Heart right ventricle (tissue), 16 donors: Measurements from ENCODE around the gene DNPEP. TPM values are rescaled to one million over a fixed set of nuclear protein-coding genes. Genes with fewer than 3 reads are reported as not detected.

ENCODE experiments used
- ATAC-seq, 8 donors: fragments of 200-7000 bp; cut with Tn5 transposase; one replicate each; pipeline ENCODE4 v1.9.1; 2020; ENCODE audit warnings: mild to moderate bottlenecking in 8 of 8, moderate library complexity in 8 of 8, moderate number of reproducible peaks in 1 of 8
- DNase-seq, 2 donors: peaks; one replicate each; pipeline ENCODE4 v3.0.0-alpha.2; 2020
- H3K27ac ChIP-seq, 10 donors: fragments of 200-600 bp; sonication (generic) in 2 of 10; one replicate each; pipeline versions ENCODE4 v1.5.0 to v1.8.0; 2020 to 2022; ENCODE audit warnings: mild to moderate bottlenecking in 3 of 10
- H3K27me3 ChIP-seq, 7 donors: fragments of 200-600 bp; one replicate each; pipeline ENCODE4 v1.8.0; 2021 to 2022; ENCODE audit warnings: mild to moderate bottlenecking in 2 of 7
- H3K36me3 ChIP-seq, 9 donors: fragments of 200-600 bp; sonication (generic) in 1 of 9; one replicate each; pipeline versions ENCODE4 v1.5.0 to v1.8.0; 2020 to 2022; ENCODE audit warnings: mild to moderate bottlenecking in 2 of 9
- H3K4me1 ChIP-seq, 9 donors: fragments of 200-600 bp; sonication (generic) in 1 of 9; one replicate each; pipeline versions ENCODE4 v1.5.0 to v1.8.0; 2020 to 2022; ENCODE audit warnings: mild to moderate bottlenecking in 4 of 9
- H3K4me3 ChIP-seq, 10 donors: fragments of 200-600 bp; sonication (generic) in 2 of 10; one replicate each; pipeline versions ENCODE4 v1.5.0 to v1.8.0; 2020 to 2022; ENCODE audit warnings: mild to moderate bottlenecking in 7 of 10, moderate library complexity in 2 of 10
- H3K9me3 ChIP-seq, 11 donors: fragments of 200-600 bp in 10 of 11; sonication (generic) in 2 of 11; one replicate each; pipeline versions ENCODE4 v1.5.0 to v1.8.0; 2013 to 2022; ENCODE audit warnings: mild to moderate bottlenecking in 2 of 11, control low read depth in 1 of 11, moderate library complexity in 1 of 11
- WGBS, 2 donors: extraction: QIAGEN DNeasy Blood & Tissue Kit; methylation state at CpG; one replicate each; pipeline ENCODE4 v1.1.7; 2013; ENCODE audit warnings: inconsistent platforms in 1 of 2; 5-methylcytosine and 5-hydroxymethylcytosine counted together
- intact Hi-C, 10 donors: fragments of 100-400 bp; cut with DNase I; formaldehyde crosslinking; loops; one replicate each; pipeline versions ENCODE4 v1.11.1 to v1.14.2; 2022
- polyA plus RNA-seq, 2 donors: library from polyadenylated mRNA; stranded (reverse); fragments of 200-250 nt; gene quantifications; one replicate each; pipeline ENCODE4 v1.2.3, GENCODE V29; 2013
- total RNA-seq, 10 donors: library from RNA; stranded (reverse); fragmentation: NEBNext Ultra II Directional in 3 of 10; extraction: Animal tissue kit (Norgen Biotek cat#: 25700) in 3 of 10; gene quantifications; one replicate each; pipeline versions ENCODE4 v1.2.1 to v1.2.4, GENCODE V29; 2021 to 2023
- TF ChIP-seq, protein P1 (sequence below), 9 donors: fragments of 200-600 bp; sonication (generic) in 2 of 9; IDR thresholded peaks; one replicate each; pipeline versions ENCODE4 v1.5.0 to v1.8.0; 2021 to 2022; ENCODE audit warnings: antibody characterized with exemption in 9 of 9, mild to moderate bottlenecking in 5 of 9, moderate library complexity in 1 of 9
- donor health status: Arrhythmogenic right ventricular cardiomyopathy.
- donor health status: ischemic (EF 13 %, LVEDD 7.1; RV severe dilation, severe dysfunction).
- donor health status: healthy with polysubstance abuse.
- donor health status: DM: no; HTN: yes; CAD: no.
- donor health status: DM: no; HTN: no; CAD: no.
- donor health status: ischemic (EF 25% LVEDD 6.9; RV normal size, moderate dysfunction).
- donor health status: ischemic (EF 25% LVEDD 5.7; RV mildly dilated, moderate dysfunction).
- donor health status: healthy.
- donor health status: DM: yes; HTN: yes; CAD: no.
- donor health status: Ischemic cardiomyopathy.
- donor health status: ischemic (EF 35%, LVEDD 5.7; RV mildly dilated, moderate dysfunction).
- donor health status: nonischemic (EF 11% LVEDD 7.7; RV severe dilation, severe dysfunction).
- donor health status: DM: yes; HTN: yes; CAD: no.
- donor health status: PGD.
- donor health status: ischemic (EF 29% LVEDD 5.4; RV normal size, mild dysfunction).
- donor health status: nonischemic (EF 23%, LVEDD 6.1; RV moderate dilation, normal function).

DNPEP gene
- total and polyA plus RNA-seq, 12 donors: 56.1 to 110 (median 71.2) TPM

DNA sequence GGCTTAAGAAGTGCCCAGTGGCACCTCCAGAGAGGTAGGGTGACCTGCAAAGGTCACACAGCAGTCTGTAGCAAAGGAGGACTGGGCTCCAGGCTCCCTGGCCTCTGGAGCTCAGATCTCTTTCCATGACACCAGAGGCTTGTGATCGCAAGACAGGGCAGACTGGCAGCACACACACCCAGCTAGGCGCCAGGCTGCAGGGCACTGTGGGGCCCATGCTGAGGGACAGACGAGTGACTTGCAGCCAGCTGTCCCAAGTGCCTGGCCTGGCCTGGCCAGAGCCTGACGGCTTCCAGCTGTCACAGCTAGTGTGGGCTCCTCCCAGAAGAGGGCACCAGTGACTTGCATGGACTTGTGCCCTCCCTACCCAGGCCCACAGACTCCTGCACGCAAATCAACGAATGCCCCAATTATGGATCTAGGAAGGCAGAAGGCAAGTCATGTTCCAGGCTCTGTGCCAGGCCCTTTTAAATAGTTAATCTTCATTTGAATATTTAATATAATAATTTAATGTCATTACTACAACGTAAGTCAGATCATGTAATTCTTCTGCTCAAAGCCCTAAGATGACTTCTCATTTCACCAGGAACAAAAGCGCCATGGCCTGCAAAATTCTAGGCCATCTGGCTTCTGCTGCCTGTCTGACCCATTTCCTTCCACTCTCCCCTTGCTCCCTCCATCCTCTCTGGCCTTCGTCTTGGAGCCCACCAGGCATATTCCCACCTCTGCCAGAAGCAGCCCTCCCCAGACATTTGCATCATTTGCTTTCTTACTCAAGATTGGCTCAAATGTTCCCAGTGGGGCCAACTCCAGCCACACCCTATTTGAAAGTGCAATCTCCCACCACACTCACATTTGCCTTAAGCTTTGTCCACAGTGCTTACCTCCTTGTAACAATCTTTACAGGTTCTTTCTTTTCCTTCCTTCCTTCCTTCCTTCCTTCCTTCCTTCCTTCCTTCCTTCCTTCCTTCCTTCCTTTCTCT is 43.2 kb upstream of the DNPEP start:
- H3K27me3 ChIP-seq: peaks cover 0 to 33% (median 21%) of the 10 kb centered on the region in 7 donors
- no peaks in the 10 kb centered on the region for H3K9me3 ChIP-seq
- peak overlapping the region in 9 of 10 donors; percentile 24 to 84 (median 75) for H3K27ac ChIP-seq
- intact Hi-C loops: loop anchor here in 1 of 10 donors (2.0 kb wide), 1 partner anchor 26 kb away; no protein-coding TSS in a partner anchor
- peaks cover 0 to 14% (median 0%) of the 10 kb centered on the region in 9 donors for H3K36me3 ChIP-seq
- 40 to 42% methylated on average over 9 of the region's 9 CpGs for WGBS, 2 donors
- no peak overlapping the region for H3K4me3 ChIP-seq
- ATAC-seq: peak; percentile 60 to 78 (median 70)
- H3K4me1 ChIP-seq: peaks cover 0 to 33% (median 6%) of the 10 kb centered on the region in 9 donors
- DNase-seq: peak; percentile 52 to 67
- TF ChIP-seq, protein P1, sequence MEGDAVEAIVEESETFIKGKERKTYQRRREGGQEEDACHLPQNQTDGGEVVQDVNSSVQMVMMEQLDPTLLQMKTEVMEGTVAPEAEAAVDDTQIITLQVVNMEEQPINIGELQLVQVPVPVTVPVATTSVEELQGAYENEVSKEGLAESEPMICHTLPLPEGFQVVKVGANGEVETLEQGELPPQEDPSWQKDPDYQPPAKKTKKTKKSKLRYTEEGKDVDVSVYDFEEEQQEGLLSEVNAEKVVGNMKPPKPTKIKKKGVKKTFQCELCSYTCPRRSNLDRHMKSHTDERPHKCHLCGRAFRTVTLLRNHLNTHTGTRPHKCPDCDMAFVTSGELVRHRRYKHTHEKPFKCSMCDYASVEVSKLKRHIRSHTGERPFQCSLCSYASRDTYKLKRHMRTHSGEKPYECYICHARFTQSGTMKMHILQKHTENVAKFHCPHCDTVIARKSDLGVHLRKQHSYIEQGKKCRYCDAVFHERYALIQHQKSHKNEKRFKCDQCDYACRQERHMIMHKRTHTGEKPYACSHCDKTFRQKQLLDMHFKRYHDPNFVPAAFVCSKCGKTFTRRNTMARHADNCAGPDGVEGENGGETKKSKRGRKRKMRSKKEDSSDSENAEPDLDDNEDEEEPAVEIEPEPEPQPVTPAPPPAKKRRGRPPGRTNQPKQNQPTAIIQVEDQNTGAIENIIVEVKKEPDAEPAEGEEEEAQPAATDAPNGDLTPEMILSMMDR (IDR thresholded peaks at IDR 0.05): peak in 6 of 9 donors; percentile 19 to 51 (median 41)

DNA sequence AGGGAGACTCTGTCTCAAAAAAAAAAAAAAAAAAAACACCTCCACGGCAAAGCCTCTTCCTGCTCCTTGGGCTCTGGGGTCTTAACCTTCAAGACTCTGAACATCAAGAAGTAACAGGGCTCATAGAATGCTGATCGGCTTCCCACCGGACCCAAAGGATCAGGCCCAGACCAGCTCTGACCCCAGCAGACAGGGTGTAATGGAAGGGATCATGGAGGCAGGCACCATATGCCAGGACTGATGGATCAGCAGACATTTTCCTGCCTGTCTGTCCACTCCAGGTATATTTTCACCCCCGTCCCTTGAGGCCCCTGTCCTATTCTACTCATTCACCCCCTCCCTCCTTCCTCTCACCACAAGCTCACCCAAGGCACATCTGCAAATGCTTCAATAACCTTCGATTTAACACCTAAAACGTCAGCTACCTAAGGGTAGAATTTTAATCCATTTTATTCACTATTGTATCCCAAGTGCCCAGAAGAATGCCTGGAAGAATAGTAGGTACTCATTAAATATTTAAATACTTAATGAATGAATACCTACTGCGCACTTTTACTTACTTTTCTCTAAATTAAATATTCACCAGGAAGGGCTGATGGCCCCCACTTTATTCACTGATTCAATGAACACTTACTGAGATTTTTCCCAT is 42.4 kb upstream of the DNPEP start:
- H3K27me3 ChIP-seq: peaks cover 0 to 25% (median 13%) of the 10 kb centered on the region in 7 donors
- H3K27ac ChIP-seq: peak overlapping the region in 9 of 10 donors; percentile 24 to 84 (median 75)
- H3K4me3 ChIP-seq: no peak overlapping the region
- no peak for DNase-seq
- H3K9me3 ChIP-seq: no peaks in the 10 kb centered on the region
- peak in 2 of 8 donors; percentile 1 to 2 for ATAC-seq
- TF ChIP-seq, protein P1 (IDR thresholded peaks at IDR 0.05): no peak
- intact Hi-C loops: loop anchor here in 1 of 10 donors (2.0 kb wide), 1 partner anchor 25 kb away; no protein-coding TSS in a partner anchor
- 82 to 89% methylated on average over 7 of the region's 7 CpGs for WGBS, 2 donors
- H3K36me3 ChIP-seq: peaks cover 0 to 22% (median 0%) of the 10 kb centered on the region in 9 donors
- peaks cover 0 to 24% (median 3%) of the 10 kb centered on the region in 9 donors for H3K4me1 ChIP-seq

DNA sequence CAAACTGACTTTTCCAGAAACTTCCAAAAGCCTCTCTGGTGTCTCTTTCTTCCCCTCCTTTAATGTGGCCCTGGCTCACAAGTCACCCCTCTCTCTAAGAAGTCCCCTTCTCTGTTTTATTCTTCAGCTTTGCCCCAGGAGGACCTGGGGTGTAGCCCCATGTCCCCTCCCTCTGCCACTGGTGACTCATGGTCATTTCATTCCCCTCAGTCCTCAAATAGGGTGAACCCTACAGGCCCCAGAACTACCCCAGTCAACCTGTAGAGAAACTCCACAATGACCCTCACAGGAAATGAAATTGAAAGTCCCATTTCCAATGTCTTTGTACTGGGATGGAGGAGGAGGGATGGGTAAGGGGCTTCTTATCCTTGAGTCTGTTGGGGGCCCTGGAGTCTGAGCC is 40.8 kb upstream of the DNPEP start:
- Histone ChIP-seq H3K27ac (peak overlapping the region in 8 of 10 donors; percentile 11 to 64 (median 38)), H3K4me1 (peaks cover 0 to 14% (median 0%) of the 10 kb centered on the region in 9 donors), H3K4me3 (no peak overlapping the region), H3K27me3 (peaks cover 0 to 9% (median 0%) of the 10 kb centered on the region in 7 donors), H3K36me3 (peaks cover 0 to 39% (median 3%) of the 10 kb centered on the region in 9 donors), H3K9me3 (no peaks in the 10 kb centered on the region)
- no peak for DNase-seq
- ATAC-seq: peak in 4 of 8 donors; percentile 8 to 12 (median 9)
- TF ChIP-seq, protein P1 (IDR thresholded peaks at IDR 0.05): no peak
- intact Hi-C loops: no loop called here
